T47D (cell line): ENCODE results near the gene GDI2.
A peak's percentile ranks its signal among the peaks of the same experiment; 100 is the strongest.
"Not testable (repeated sequence)": the region's sequence is repeated elsewhere in the genome, so short reads cannot be mapped to it uniquely, and the experiment has no call there.

Experiments
- DNase-seq, 2 experiments: peaks; one replicate each; pipeline versions ENCODE4 v3.0.0 to v3.0.0-alpha.2; 2011 to 2012; ENCODE audit warnings: low read depth in 1 of 2, low spot score in 1 of 2
- JUND ChIP-seq: IDR thresholded peaks from 2 replicates; pipeline ENCODE4 v1.6.1; 2012; ENCODE audit warnings: low read depth
- in situ Hi-C: cut with HindIII; loops from 2 replicates; pipeline ENCODE4 v1.10.0; 2016; ENCODE audit warnings: low sequenced_read_pairs, low pct_unique_long_range_greater_than_20kb

Gene GDI2

DNA sequence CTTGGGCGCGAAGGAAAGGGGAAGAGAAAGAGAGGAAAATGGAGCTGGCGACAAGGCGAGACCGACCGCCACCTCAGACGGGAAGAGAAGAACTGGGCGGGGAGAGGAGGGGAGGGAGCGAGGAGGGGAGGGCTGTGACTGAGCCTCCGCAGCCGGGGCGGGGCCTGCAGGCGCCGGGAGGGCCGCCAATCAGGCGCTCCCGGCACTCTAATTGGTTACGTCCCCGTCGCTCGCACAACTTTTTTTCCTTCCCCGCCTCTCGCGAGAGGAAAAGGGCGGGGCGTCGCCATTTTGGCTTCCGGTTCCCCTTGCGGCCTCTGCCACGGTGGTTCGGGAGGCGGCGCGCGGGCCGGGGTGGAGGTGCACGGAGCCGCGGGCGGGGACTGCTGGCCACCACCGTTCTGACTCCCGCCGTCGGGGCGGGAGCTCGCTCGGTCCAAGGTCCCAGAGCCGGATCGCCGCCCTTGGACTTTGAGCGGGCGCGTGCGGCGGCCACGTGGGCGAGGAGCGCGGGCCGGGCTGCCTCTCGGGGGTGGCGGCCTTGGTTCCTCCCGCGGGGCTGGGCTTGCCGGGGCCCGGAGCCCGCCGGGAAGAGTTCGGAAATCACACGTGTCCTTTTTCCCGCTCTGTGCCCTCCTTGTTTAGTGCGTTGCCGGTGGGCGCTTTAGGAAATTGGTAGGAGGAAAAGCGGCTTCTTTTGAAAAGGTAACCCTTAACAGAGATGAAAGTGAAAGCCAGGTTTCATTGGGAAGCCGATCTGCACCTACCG is at the start of gene GDI2:
GDI2 (minus strand) TSS at position 94 of the 769 bp plus-strand sequence. CDS start 176 bp downstream, outside the sequence.
- DNase-seq = peak; percentile 99
- in situ Hi-C loops = no loop called here
- no peak for TF ChIP-seq JUND

DNA sequence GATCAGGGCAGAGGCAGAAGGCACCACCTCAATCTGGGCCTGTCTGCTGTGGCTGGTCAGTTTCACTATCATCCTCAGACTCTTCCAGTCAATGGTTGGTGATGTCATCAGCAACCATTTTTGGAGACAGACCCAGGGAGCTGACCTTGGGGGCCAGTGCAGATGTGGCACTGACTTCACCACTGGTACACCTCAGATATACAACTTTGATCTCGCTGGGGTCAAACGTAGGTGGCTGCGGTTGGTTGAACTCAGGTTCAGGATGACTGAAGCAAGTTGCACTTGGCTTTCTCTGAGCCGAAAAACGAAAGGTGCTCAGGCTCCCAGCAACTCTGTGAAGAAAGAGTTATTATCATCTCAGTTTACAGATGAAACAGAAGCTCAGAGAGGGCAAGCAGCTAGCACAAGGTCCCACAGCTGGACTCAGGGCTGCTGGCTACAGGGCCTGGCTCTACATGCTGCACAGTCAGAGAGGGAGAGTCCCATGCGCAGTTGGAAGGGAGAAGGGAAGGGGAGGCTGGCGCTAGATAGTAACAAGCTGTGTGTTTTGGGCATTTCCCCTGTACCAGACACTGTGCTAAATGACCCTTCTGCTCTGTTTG is 49.2 kb upstream of the GDI2 start:
- DNase-seq = no peak
- TF ChIP-seq JUND = no peak
- in situ Hi-C loops = no loop called here

DNA sequence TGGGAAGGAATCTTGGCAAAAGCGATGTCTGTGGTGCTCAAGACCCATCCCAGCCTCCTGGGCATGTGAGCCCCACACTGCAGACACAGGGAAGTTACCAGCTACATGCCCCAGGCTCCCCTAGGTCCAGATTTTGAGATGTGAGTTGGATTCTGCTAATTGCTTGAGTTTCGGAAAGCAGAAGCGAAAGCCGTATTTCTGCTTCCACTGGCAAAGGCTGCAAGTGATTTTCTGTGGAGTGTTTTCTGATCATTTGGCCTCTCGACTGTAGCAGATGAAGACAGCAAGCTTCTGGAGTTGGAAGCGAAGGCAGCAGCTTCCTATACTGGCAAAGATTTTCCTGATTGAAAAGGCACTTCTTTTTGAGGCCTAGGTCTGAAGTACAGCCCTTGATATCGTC is 46.8 kb upstream of the GDI2 start:
- DNase-seq = no peak
- no peak for TF ChIP-seq JUND
- in situ Hi-C loops = no loop called here

DNA sequence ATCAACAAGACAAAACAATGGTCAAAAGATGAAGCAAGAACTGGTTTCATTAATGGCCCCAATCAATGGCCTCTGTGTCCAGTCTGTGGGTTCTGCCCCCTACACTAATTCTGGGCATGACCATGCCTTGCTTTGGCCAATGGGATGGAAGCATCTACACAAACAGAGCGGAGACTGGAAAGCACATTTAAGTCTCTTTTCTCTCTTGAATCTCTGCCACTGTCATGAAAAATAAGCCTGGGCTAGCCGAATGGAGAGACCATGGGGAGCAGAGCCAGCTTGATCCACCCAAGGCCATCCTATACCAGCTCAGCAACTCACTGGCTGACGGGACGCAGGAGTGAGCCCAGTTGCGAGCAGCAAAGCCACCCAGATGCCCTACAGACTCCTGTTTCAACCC is 45.6 kb upstream of the GDI2 start:
- in situ Hi-C loops = no loop called here
- DNase-seq = no peak
- TF ChIP-seq JUND = no peak

DNA sequence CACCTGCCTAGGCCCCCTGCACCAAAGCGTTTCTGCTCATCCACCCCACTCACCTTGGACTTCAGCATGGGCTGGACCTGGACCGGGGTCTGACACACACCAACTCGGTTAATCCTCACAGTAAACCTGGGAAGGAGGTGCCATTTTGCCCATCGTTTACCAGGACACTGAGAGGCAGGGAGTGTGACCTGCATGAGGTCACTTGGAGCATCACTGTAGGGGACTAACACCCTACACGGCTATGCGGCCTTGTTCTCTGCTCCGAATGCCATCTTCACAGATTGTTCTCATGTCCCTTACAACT is 43.4 kb upstream of the GDI2 start:
- DNase-seq = no peak
- TF ChIP-seq JUND = no peak
- in situ Hi-C loops = no loop called here

DNA sequence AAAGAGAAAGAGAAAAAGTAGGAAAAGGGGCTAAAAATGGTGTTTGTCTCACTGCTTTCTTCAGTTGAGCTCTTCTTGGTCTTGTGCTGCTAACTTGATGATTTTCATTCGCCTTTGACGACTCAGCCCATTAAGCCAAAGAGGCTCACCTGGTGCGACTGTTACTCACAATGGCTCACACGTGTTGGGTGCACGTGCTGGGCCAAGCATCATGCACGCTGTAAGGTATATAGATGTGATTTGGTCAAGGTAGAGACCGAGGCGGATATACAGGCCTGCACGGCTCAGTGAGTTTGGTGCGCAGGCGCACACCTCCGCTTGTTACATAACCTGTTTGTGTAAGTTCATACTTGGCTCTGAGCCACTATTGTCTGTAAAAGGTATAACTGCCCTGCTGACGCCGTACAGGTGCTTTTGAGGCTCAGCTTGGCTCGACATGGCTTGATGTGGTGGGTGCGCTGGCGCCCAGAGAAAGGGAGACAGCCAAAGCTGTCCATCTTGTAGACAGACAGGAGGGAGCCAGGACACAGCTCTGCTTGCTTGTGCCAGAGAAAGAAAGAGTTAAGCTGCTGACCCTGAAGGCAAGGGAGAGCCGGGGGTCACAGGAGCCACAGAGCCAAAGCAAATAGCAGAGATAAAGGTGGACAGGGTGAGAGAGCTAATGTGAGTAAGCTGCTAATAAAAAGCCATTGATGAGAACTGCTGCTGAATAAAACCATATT is 42.9 kb upstream of the GDI2 start:
- DNase-seq = no peak
- no peak for TF ChIP-seq JUND
- in situ Hi-C loops = no loop called here

DNA sequence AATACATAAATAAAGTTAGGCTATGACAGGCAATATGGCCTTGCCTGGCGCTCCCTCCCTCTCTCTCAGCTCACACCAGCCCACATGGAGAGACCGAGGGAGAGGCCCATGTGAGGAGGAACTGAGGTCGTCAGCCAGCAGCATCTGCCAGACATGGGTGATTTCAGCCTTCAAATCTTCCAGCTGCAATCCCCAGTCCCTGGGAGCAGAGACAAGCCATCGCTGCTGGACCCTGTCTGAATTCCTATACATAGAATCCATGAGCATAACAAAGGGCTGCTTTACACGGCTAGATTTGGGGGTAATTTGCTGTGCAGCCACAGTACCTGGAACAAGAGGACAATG is 40.9 kb upstream of the GDI2 start:
- no peak for DNase-seq
- TF ChIP-seq JUND = no peak
- in situ Hi-C loops = no loop called here

DNA sequence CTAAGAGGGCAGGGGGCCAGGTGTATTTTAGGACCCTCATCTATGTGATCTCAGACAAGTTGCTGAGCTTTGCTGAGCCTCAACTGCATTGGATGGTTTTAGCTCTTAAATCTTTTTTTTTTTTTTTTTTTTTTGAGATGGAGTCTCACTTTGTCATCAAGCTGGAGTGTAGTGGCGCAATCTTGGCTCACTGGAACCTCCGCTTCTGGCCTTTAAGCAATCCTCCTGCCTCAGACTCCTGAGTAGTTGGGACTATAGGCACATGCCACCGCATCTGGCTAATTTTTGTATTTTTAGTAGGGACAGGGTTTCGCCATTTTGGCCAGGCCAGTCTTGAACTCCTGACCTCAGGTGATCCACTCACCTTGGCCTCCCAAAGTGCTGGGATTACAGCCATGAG is 33.4 kb upstream of the GDI2 start:
- in situ Hi-C loops, DNase-seq: not testable (repeated sequence)

DNA sequence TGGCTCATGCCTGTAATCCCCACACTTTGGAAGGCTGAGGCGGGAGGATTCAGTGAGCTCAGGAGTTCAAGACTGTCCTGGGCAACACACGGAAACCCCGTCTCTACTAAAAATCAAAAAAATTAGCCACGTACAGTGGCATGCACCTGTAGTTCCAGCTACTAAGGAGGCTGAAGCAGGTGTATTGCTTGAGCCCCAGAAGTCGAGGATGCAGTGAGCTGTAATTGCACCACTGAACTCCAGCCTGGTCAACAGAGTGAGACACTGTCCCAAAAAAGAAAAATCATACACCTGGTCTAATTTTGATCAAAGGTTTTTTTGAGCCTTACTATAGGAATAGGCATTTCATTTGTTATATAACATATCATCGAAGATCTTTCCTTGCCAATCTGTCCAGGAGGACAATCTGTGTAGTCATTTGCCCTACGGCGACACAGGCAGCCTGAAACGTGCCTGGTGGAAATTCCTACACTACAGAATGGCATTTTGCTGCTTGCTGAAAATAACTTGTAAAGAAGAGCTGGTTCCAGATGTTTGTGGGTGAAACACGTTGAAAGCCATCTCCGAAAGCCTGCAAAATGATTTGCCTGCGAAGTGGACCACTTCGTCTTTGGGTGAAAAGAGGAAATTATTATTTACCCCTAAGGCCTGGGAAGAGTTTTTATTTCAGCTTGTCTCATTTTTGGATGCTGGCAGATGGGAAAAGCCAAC is 31.3 kb upstream of the GDI2 start:
- in situ Hi-C loops = no loop called here
- no peak for DNase-seq
- TF ChIP-seq JUND = no peak

DNA sequence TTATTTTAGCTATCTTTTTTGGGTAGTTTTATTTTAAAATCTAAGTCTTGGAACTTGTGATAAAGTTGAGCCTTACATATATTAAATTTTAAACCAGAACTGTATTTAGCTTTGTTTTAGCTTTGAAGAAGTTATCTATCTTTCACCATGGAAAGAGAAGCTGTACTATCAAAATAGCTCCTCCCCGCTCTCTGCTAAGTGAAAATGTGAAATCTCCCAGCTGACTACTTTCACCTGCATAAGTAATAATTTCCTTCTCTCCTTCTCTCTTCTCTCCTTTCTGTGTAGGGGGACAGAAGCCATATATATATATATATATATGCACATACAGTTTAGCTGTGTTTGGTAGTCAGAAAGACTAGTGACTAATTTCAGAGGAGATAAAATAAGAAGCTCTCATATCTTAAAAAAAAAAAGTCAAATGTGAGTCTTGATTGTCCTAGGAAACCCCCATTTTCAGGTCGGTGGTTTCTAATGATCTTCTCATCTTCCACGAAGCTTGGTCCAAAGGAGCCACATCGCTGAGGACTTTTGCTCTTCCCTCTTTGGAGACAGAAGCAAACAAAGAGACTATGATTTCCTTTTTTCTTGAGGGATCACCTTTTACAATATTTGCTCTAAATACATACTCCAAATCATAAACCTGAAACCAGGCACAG is 30.6 kb upstream of the GDI2 start:
- in situ Hi-C loops = no loop called here
- no peak for TF ChIP-seq JUND
- DNase-seq = no peak

DNA sequence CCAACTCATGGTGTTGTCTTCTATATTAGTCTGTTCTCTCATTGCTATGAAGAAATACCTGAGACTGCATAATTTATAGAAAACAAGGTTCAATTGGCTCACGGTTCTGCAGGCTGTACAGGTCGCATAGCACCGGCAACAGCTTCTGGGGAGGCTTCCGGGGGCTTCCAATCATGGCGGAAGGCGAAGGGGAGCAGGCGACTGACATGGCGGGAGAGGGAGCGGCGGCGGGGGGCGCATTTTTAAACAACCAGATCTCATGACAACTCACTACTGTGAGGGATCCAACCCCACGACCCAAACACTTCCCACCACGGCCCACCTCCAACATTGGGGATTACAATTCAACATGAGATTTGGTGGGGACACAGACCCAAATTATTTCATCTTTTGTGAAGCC is 28.7 kb upstream of the GDI2 start:
- no peak for DNase-seq
- no peak for TF ChIP-seq JUND
- in situ Hi-C loops = no loop called here

DNA sequence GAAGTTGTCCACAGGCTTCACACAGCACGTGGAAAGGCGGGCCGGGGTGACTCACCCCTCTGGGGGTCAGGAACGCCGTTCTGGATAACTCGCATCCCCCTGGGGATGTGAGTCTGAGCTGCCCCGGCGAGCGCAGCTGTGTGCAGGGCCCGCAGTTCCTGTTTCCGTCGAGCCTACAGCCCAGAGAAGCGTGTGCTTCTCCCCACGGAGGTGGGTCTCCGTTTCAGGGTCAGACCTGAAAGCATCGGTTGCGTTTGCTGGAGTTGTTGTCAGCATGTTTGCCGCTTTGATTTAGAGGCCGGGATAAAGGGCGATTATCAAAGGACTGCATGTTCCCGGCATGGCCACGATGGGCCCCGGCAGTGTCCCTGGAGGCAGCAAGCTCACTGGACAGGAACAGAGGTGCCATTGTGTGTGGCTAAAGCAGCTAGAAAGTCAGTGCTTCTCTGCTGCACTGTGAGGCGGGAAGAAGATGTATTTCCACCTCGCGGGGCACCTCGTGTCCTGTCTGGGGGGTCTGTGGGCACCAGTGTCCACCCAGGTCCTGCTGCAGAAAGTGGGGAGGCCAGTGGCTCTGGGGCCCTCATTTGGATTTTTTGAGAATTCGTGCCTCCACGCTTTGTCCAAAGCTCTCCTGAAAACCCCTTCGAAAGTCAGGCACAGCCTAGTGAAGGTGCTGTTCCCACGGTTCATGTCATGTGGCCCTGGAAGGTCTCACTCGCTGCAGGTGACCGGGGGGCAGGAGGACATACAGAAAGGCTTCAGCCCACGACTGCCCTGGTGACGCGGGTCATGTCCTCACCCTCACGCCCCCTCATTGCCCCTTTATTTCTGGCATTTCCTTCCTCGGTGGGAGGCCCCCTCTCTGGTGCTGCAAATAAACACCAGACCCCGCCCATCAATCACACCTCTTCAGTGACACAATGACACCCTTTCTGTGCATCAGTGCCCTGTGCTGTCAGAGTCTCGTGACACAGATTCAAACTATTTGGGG is 27.4 kb upstream of the GDI2 start:
- no peak for DNase-seq
- in situ Hi-C loops = no loop called here
- TF ChIP-seq JUND = no peak

DNA sequence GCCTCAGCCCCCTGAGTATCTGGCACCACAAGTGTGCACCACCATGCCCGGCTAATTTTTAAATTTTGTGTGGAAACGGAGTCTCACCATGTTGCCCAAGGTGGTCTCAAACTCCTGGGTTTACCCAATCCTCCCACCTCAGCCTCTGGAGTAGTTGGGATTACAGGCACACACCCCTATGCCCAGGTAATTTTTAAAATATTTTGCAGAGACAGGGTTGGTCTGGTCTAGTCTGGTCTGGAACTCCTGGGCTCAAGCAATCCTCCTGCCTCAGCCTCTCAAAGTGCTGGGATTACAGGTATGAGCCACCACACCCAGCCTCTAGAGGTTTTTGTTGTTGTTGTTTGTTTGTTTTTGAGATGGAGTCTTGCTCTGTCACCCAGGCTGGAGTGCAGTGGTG is 22.9 kb upstream of the GDI2 start:
- in situ Hi-C loops = not testable (repeated sequence)

More for the DNA sequence above, 22.9 kb upstream of the GDI2 start:
- not testable (repeated sequence) for DNase-seq
